Activated gamma-delta T cell treated with anti-CD3 and anti-CD28 coated beads, Interleukin-2, amount 50 U/mL, for 16 hours (primary cell): ENCODE measurements around the gene FOXD4L4.
"Not testable (repeated sequence)": the region's sequence is repeated elsewhere in the genome, so short reads cannot be mapped to it uniquely, and the experiment has no call there.

ENCODE experiments used
- DNase-seq: peaks from one replicate; pipeline ENCODE4 v3.0.0-alpha.2; 2020; ENCODE audit warnings: low read depth

The FOXD4L4 gene

GRCh38 chr9:65737096-65737564 is at the start of gene FOXD4L4:
FOXD4L4 (plus strand) TSS chr9:65737146; CDS start chr9:65737146, 0 bp downstream.
- not testable (repeated sequence) for DNase-seq

DNA sequence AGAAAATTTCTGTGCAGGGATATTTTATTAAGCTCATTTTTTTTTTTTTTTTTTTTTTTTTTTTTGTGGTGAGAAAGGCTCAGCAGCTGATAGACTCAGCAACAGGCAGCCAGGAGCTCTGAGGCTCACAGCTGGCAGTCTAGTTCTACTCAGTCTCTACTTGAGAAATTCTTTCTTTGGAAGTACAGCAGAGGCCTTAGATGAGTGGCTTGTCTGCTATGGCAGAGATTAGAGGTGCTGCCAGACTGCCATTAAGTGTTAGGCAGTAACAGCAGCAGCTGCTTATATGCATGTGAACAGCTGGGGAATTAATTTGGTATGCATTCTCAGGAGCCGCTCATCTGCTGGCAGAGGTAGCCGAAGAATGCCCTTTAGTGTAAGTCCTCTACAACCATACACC is 33.4 kb upstream of the FOXD4L4 start:
- not testable (repeated sequence) for DNase-seq

DNA sequence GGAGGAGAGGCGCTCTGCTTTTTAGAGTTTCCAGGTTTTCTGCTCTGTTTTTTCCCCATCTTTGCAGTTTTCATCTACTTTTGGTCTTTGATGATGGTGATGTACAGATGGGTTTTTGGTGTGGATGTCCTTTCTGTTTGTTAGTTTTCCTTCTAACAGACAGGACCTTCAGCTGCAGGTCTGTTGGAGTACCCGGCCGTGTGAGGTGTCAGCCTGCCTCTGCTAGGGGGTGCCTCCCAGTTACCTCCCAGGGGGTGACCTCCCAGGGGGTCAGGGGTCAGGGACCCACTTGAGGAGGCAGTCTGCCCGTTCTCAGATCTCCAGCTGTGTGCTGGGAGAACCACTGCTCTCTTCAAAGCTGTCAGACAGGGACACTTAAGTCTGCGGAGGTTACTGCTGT is 22.5 kb upstream of the FOXD4L4 start:
- not testable (repeated sequence) for DNase-seq

DNA sequence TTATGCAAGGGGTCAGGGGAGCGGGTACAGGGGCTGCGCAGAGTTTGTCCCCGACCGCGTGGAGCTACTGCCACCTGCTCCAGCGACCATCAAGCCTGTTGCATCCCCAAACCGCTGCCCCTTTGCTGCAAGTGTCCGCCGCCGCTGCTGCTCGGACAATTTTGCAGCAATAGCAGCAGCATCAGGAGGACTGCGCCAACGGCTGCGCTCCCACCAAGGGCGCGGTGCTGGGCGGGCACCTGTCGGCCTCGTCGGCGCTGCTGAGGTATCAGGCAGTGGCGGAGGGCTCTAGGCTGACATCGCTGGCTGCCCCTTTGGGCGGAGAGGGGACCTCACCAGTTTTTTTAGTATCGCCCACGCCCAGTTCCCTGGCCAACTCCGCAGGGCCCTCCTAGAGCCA is 1.2 kb downstream of the FOXD4L4 start:
- not testable (repeated sequence) for DNase-seq
